ENCODE measurements around the gene TMEM54. TPM values are rescaled to one million over a fixed set of nuclear protein-coding genes. Genes with fewer than 3 reads are reported as not detected.

The TMEM54 gene
- total RNA-seq, 1 experiment from 2014 or later, result 30.7 TPM

DNA sequence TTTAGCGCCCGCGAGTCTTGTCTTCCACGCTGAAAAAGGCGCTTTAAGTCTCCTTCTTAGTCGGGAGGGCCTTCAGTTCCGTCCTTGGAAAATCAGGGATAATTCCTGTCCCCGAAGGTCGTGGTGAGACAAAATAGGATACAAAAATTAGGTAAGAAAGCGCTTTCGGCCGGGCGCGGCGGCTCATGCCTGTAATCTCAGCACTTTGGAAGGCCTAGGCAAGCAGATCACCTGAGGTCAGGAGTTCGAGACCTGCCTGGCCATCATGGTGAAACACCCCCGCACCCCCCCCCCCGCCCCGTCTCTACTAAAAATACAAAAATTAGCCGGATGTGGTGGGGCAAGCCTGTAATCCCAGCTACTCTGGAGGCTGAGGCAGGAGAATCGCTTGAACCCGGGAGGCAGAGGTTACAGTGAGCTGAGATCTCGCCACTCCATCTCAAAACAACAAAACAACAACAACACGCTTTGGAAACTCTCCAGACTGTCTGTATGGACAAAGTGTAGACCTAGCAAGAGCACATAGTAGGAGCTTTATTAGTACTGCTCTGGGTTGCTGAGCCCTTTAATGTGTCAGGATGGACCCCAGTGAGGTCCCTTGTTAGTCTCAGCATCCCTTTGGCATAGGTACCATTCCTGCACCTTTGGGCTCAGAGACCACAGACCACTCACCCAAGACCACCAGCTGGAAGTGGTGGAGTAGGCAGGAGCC lies 790 bp upstream of the TMEM54 start:
- no peak for DNase-seq
- Histone ChIP-seq H3K9me3 (no peaks in the 10 kb centered on the region), H3K36me3 (no peaks in the 10 kb centered on the region)

DNA sequence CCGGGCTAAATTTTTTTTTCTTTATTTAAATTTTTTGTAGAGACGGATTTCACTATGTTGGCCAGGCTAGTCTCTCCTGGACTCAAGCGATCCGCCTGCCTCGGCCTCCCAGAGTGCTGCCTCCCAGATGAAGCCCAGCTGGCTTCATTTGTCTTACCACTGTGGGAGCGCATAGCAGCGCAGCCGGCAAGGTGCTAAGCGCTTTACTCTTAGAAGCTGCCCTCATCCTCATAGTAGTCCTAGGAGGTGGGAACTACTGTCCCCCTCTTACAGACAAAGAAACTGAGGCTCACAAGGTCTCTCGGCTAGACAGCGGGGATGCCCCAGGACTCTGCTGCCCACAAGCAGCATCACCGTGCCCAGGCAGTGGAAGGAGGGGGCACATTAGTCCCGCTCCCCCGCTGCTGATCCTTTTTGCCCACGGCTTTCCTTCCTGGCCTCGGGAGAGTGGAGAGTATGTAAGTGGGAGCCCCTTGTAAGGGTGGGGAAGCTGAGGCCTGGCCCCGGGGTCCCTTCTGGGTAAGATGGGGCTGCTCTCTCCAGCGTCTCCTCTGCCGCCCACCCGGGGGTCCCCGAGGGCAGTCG lies 726 bp downstream of the TMEM54 start:
- DNase-seq, result no peak
- Histone ChIP-seq H3K27me3 (no peaks in the 10 kb centered on the region), H3K9me3 (no peaks in the 10 kb centered on the region), H3K4me3 (peak overlapping the region; percentile 46), H3K36me3 (no peaks in the 10 kb centered on the region)

More for the DNA sequence above, 790 bp upstream of the TMEM54 start:
- Histone ChIP-seq H3K27me3 (no peaks in the 10 kb centered on the region), H3K4me3 (peak overlapping the region; percentile 47)

DNA sequence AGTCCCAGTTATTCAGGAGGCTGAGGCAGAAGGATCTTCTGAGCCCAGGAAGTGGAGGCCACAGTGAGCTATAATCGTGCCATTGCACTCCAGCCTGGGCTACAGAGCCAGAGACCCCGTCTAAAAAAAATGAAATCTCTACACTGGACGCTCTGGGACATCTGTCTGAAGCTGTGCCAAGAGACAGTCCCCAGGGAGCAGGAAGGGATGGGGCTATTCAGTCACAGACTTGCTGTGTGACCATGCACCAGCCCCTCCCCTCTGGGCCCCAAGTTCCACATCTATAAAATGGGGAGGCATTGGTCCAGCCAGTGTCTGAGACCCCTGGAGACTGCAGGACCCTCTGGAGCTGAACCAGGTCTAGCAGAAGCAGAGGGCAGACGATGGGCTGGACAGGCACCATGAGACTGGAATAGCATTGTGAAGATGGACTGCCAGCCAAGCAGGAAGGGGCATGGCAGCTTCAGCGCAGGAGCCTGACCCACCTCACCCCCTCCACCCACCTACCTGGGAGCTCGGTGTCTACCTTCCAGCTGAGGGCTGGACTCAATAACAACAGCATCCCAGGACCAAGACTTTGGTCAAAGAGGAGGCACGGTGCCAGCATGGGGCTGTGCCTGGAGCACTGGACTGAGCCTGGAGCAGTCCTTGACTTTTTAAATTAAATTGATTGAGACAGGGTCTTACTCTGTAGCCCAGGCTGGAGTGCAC lies 1.4 kb downstream of the TMEM54 start:
- no peak overlapping the region for H3K4me3 ChIP-seq
- DNase-seq, result no peak
- no peaks in the 10 kb centered on the region for H3K36me3 ChIP-seq
- no peaks in the 10 kb centered on the region for H3K27me3 ChIP-seq
- H3K9me3 ChIP-seq, result no peaks in the 10 kb centered on the region

DNA sequence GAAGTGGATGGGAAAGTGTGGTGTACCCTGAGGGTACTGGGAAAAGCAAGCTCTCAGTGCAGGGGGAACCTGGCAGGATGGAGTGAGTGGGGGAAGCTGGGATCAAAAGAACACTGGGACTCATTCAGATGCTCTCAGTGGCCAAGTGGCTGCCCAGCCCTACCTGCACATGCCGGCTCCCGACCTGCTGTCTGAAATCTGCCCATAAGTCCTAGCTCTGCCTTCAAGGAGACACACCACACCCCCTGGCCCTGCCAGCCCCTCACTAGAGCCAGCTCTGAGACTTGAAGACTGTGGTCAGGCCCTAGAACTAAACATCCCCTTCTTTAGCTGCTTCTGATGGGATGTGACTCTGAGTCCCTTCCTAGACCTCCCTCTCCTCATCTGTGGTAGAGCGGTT lies 2.2 kb downstream of the TMEM54 start:
- H3K9me3 ChIP-seq, result no peaks in the 10 kb centered on the region
- no peaks in the 10 kb centered on the region for H3K27me3 ChIP-seq
- DNase-seq, result no peak
- H3K4me3 ChIP-seq, result no peak overlapping the region
- H3K36me3 ChIP-seq, result no peaks in the 10 kb centered on the region

DNA sequence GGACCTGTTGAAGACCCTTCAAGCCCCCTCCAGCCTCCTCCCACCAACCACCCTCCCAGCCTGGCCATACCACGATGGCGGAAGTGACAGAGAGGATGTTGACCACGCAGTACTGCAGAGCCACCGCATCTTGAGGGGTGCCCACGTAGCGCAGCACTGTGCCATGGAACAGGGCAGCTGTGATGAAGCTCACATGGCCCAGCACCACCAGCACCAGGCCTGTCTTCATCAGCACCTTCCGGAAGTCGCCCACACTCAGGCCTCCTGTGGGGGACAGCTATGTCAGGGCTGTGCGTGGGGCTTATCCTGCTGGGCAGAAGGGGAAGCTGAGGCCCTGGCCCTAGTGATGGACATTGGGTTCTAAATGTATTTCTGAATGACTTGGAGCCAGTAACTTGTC lies 3.1 kb downstream of the TMEM54 start:
- DNase-seq, result no peak
- Histone ChIP-seq H3K4me3 (no peak overlapping the region), H3K36me3 (no peaks in the 10 kb centered on the region), H3K9me3 (no peaks in the 10 kb centered on the region), H3K27me3 (no peaks in the 10 kb centered on the region)

DNA sequence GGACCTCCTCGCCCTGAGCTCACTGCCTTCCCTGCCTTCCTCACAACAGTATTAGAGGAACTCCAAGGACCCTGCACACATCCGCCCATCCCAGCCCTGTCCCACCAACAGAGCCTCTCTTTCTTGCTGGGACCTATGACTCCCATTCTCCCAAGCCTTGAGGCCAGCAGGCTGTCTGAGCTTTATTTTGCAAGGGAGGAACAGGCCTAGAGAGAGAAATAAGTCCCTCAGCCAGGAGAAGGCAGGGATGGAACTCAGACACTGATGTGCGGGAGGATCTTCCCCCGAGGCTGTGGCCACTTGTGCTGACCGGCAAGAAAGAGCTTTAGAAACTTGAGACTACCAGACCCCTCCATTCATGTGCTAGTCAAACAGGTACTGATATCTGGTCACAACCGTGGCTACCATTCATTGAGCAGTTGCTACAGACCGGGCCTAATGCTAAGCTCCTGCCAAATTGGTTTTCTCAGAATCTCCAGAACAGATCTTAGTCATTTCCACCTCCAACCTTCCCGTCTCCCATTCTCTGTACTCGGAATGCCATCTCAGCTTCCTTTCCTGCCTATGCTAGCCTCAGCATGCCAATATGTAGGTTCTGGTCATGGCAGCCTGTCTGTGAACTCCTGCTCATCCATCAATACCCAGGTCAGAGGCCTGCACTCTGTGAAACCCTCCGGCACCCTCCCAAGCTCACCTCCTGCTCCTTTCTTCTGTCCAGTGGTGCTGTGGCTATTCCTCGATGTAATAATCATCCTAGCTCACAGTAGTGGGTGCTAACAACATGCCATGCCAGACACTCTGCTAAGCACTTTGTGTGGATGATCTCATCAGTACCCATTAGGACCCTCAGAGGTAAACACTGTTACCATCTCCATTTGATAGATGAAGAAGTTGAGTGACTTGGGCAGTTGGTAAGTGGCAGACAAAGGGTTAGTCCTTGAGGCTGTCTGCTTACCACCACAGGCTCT lies 3.8 kb downstream of the TMEM54 start:
- Histone ChIP-seq H3K36me3 (no peaks in the 10 kb centered on the region), H3K9me3 (no peaks in the 10 kb centered on the region), H3K4me3 (no peak overlapping the region), H3K27me3 (no peaks in the 10 kb centered on the region)
- no peak for DNase-seq

DNA sequence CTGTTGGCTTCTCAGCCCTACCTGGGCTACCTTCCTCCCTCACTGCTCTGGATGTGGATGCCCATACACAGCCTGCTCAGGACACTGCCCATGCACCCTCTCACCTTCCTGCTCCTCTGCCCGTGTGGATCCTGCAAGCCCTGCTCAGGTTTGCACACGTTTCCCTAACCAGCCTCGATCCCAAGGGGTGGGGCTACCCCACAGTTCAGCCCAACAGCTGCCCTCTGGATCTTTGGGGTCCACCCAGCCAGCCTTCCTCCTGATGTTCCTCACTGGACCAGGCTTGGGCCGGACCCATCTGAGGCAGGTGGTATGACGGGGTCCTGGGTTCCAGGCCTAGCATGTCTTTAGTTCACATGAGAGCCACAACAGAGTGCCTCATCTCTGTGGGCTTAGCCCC lies 4.7 kb downstream of the TMEM54 start:
- DNase-seq, result no peak
- Histone ChIP-seq H3K36me3 (no peaks in the 10 kb centered on the region), H3K27me3 (no peaks in the 10 kb centered on the region), H3K4me3 (no peak overlapping the region), H3K9me3 (no peaks in the 10 kb centered on the region)

DNA sequence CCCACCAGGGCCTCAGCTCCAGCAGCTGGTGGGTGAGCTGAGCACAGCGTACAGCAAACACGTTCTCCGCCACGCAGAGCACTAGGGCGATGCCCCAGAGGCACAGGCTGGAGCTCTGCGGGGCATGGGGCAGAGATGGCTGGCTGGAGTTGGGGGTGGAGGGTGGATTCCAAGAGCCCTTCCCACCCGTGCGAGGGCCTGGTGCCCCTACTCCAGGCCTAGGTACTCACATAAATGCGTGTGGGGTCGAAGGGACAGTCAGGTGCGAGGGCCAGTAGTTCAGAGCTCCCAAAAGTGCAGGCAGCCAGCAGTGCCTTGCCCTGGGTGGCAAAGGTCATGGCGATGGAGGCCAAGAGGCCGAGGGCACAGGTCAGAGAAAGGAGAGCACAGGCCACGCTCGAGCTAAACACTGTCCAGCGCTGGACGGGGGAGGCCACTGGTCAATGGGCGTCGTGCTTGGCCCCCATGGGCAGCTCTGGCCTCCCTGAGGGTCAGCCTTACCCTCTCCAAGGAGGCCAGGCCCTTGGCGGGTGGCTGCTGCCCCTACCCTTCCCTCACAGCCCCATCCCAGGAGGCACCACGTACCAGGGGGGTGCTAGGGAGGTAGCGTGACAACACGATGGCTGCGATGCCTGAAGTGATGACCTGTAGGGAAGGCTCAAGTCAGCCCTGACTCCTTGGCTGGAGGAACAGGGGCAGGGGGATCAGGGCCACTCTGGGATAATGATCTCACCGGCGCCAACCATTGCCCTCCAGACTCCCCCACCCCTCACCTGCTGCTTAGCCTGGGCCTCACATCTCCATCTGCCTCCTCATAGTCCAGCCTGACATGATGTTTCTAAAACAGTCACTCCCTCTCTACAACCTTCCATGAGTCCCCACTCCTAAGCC lies 5.6 kb downstream of the TMEM54 start:
- DNase-seq, result no peak
- no peaks in the 10 kb centered on the region for H3K36me3 ChIP-seq
- H3K9me3 ChIP-seq, result no peaks in the 10 kb centered on the region
- no peak overlapping the region for H3K4me3 ChIP-seq
- no peaks in the 10 kb centered on the region for H3K27me3 ChIP-seq

DNA sequence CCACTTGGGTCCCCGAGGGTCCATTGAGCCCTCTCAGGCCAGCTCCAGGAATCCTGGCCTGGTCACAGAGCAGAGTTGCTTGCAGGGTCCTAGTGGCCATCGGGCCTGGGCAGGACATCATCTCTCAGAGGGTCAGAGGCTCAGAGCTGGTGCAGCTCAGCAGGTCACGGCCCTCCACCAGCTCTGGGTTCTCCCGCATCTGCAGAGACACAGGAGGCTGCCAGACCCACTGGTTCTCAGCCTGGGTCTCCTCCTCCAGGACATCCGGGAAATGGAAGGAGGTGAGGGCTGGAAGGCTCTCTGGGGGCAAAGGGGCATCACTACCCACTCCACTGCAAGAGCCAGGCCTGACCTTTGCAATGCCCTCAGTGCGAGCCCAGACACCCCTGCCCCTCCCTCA lies 6.5 kb downstream of the TMEM54 start:
- DNase-seq, result no peak
- Histone ChIP-seq H3K36me3 (no peaks in the 10 kb centered on the region), H3K27me3 (no peaks in the 10 kb centered on the region), H3K4me3 (no peak overlapping the region), H3K9me3 (no peaks in the 10 kb centered on the region)

DNA sequence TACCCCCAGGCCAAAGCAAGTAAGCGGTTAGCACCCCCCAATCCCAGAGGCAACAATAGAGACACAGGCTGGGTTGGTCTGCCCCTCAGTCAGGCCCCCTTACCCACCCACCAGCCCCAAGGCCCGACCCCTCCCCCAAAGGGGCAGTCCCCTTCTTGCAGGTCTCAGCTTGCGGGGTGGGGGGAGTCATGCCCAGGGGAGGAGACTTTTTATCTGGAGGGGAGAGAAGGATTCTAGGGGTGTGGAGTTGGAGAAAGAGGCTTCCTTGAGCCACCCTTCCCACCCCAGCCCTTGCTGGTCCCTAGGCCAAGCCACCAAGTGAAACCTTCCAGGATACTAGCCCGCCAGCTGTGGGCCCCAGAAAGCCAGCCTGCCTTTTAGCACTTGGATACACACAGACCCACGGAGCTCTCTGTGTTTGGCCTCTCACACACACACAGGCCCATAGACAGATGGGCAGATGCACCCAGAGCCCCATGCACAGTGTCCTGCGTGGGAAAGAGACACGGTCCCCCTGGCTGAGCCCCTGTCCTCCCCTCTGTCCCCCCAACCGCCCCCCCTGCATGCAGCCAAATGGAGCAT lies 7.1 kb downstream of the TMEM54 start:
- DNase-seq, result no peak
- H3K36me3 ChIP-seq, result no peaks in the 10 kb centered on the region
- no peak overlapping the region for H3K4me3 ChIP-seq
- H3K27me3 ChIP-seq, result no peaks in the 10 kb centered on the region
- no peaks in the 10 kb centered on the region for H3K9me3 ChIP-seq

DNA sequence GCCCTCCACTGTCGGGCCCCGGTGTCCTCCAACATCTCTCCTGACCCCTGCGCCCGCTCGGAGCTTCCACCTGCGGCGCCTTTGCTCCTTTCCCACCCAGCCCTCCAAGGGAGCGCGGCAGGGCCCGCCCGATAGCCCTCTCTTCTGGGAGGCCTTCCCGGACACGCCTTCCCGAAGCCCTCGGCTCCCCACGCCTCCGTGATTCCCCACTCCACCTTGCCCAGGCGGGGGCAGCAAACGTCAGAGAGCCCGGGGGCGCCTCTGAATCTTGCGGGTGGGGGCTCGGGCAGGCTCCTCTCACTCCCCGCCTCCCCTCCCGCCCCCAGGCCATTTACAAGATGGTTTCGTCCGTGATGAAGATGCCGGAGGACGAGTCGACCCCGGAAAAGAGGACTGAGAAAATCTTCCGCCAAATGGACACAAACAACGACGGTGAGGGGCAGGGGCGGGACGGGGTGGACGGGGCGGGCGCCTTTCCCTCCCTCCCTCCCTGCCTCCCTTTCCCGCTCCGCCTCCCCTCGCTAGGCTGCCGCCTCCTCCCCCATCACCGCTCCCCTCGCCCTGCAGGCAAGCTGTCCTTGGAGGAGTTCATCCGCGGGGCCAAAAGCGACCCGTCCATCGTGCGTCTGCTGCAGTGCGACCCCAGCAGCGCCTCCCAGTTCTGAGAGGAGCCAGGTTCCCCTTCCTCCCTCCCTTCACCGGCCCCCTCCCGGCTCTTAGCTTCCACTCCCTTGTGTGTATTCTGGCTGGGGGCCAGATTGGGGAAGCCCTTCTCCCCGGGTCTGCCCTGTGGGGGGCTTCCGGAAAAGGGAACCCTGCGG lies 7.8 kb downstream of the TMEM54 start:
- no peaks in the 10 kb centered on the region for H3K27me3 ChIP-seq
- peak; percentile 28 for DNase-seq
- peak overlapping the region; percentile 11; the same call in 1 of the 2 replicates for H3K4me3 ChIP-seq
- H3K36me3 ChIP-seq, result no peaks in the 10 kb centered on the region
- H3K9me3 ChIP-seq, result no peaks in the 10 kb centered on the region

DNA sequence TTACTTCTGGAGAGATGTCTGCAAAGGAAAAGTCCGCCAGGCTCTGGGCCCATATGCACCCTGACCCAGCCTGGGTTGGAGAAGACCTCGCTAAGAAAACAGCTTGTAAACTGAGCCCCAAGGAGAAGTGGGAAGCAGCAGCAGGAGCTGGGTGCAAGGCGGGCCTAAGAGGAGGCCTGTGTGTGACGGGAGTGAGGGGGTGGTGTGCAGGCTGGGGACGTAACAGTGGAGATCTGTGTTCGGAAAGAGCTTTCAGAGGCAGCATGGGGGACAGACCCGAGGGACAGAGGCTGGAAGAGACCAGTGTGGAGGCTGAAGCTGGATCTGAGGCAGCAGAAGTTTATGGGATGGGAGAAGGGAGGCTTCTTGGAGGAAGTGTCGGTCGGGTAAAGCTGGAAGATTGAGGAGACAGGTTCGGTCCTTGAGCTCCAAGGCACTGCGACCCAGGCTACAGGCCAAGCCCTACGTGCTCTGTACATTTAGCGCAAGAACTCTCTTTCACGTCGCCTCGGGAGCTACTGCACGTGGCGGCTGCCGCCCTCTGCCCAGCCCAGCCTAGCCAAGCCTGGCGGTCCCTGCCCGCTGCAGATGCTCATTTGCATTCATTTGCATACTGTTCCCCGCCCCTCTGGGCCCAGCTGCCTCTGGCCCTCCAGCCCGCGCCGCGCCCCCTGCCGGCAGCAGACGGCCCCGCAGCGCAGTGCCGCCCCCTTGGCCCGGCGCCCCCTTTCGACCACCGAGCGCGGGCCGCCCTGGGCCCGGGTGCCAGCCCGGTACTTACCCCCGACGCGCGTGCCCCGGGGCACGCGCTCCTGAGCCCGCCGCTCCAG lies 8.6 kb downstream of the TMEM54 start:
- no peaks in the 10 kb centered on the region; the same call in 1 of the 2 replicates for H3K27me3 ChIP-seq
- no peak for DNase-seq
- H3K9me3 ChIP-seq, result no peaks in the 10 kb centered on the region
- no peak overlapping the region for H3K4me3 ChIP-seq
- H3K36me3 ChIP-seq, result no peaks in the 10 kb centered on the region

DNA sequence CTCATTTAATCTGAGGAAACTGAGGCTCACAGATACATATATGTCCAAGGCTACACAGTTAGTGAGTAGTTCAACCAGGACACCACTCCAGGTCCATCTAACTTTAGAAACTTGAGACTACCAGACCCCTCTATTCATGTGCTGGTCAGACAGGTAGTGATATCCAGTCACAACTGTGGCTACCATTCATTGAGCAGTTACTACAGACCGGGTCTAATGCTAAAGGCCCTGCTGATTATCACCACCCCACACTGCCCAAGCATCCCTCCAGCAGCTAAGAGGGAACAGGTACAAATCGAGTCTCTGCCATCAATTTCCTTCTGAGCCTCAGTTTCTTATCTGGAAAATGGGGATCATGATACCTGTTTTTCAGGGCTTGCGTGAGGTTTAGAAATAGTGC lies 9.6 kb downstream of the TMEM54 start:
- DNase-seq, result no peak
- Histone ChIP-seq H3K9me3 (no peaks in the 10 kb centered on the region), H3K36me3 (no peaks in the 10 kb centered on the region)

DNA sequence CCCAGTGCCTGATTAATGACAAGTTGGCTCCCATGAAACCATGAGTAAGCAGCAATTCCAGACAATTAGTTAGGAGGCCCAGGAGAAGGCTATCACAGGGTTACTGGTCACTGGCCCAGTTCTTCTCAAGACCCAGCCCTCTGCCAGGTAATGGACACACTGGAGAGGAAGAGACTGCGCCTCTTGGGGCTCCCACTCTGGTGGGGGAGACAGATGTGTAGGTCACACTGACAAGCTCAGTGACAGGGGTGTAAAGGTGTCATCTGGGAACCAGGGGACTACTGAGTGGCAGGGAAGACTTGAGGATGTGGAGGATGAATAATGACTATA lies 10.0 kb downstream of the TMEM54 start:
- peaks cover 7% of the 10 kb centered on the region; the same call in 1 of the 2 replicates for H3K27me3 ChIP-seq
- DNase-seq, result no peak
- H3K4me3 ChIP-seq, result no peak overlapping the region
- H3K36me3 ChIP-seq, result no peaks in the 10 kb centered on the region
- no peaks in the 10 kb centered on the region for H3K9me3 ChIP-seq

More for the DNA sequence above, 9.6 kb downstream of the TMEM54 start:
- H3K4me3 ChIP-seq, result no peak overlapping the region
- peaks cover 6% of the 10 kb centered on the region; the same call in 1 of the 2 replicates for H3K27me3 ChIP-seq
